GM12878 (cell line): ENCODE results near the gene AKT1S1. TPM values are rescaled to one million over a fixed set of nuclear protein-coding genes. Genes with fewer than 3 reads are reported as not detected.

Experiments
- ATAC-seq: fragments of 200-7000 bp; cut with Tn5 transposase; 3 replicates; pipeline ENCODE4 v1.9.1; 2020; ENCODE audit warnings: mild to moderate bottlenecking, moderate library complexity
- BruUV-seq: library from RNA; stranded (reverse); fragments of 400-500 nt; replicated peaks from 2 replicates; lab custom pipeline; 2021; lab: Mats Ljungman, UMichigan
- CTCF ChIA-PET: fragments of 300-600 bp; sonication (Branson Sonifier 250); formaldehyde crosslinking; extraction: SDS; loops from one replicate; lab custom pipeline; 2021; ENCODE audit warnings: inconsistent platforms; lab: Yijun Ruan, JAX
- POLR2A ChIA-PET: fragments of 350-600 bp; formaldehyde crosslinking; extraction: SDS; loops from one replicate; lab custom pipeline; 2021; ENCODE audit warnings: inconsistent platforms; lab: Charles Lee
- RAD21 ChIA-PET: fragments of 300-600 bp; sonication (Branson Sonifier 250); formaldehyde crosslinking; loops from one replicate; lab custom pipeline; 2023; ENCODE audit warnings: antibody characterized with exemption; ENCODE audit not compliant: unreplicated experiment; lab: Charles Lee
- SMC1A ChIA-PET: fragments of 300-600 bp; sonication (Branson Sonifier 250); formaldehyde crosslinking; loops from one replicate; lab custom pipeline; 2023; ENCODE audit not compliant: unreplicated experiment, uncharacterized antibody; lab: Charles Lee
- DNase-seq: peaks from one replicate; pipeline ENCODE4 v3.0.0-alpha.2; 2011; ENCODE audit warnings: low read depth, low spot score
- FAIRE-seq: peaks from 3 replicates; lab custom pipeline; 2011; peaks lifted over from hg19 to GRCh38; lab: Jason Lieb, UNC
- H2AFZ ChIP-seq: 2 replicates; pipeline ENCODE4 v1.6.0; 2011; ENCODE audit warnings: low read depth, low read length, control low read depth; ENCODE audit not compliant: control insufficient read depth
- H3K27ac ChIP-seq: 2 replicates; pipeline ENCODE4 v1.5.1; 2011; ENCODE audit warnings: control low read depth; ENCODE audit not compliant: control insufficient read depth, insufficient read depth
- H3K27me3 ChIP-seq, 2 experiments: replicated peaks in 1 of 2; 2 replicates each; pipeline versions ENCODE4 v1.6.0 to v1.6.1; 2011; ENCODE audit warnings: low read length in 1 of 2; ENCODE audit not compliant: control insufficient read depth in 2 of 2, insufficient read depth in 2 of 2
- H3K36me3 ChIP-seq, 2 experiments: 2 replicates each; pipeline ENCODE4 v1.5.1; 2011; ENCODE audit warnings: low read length in 1 of 2; ENCODE audit not compliant: control insufficient read depth in 2 of 2, insufficient read depth in 2 of 2
- H3K4me1 ChIP-seq: 2 replicates; pipeline ENCODE4 v1.6.1; 2011; ENCODE audit warnings: mild to moderate bottlenecking, low read length, moderate library complexity, mixed read lengths; ENCODE audit not compliant: control insufficient read depth, insufficient read depth
- H3K4me2 ChIP-seq: 2 replicates; pipeline ENCODE4 v1.6.0; 2011; ENCODE audit warnings: control low read depth; ENCODE audit not compliant: control insufficient read depth, insufficient read depth
- H3K4me3 ChIP-seq: fragments of 200-600 bp; sonication (generic); 2 replicates; pipeline ENCODE4 v1.5.1; 2016
- H3K79me2 ChIP-seq: 2 replicates; pipeline ENCODE4 v1.6.0; 2011; ENCODE audit warnings: low read length; ENCODE audit not compliant: control insufficient read depth, insufficient read depth
- H3K9ac ChIP-seq: 2 replicates; pipeline ENCODE4 v1.8.0; 2011; ENCODE audit warnings: low read length, control low read depth, mixed read lengths; ENCODE audit not compliant: control insufficient read depth, insufficient read depth
- H3K9me3 ChIP-seq: replicated peaks from 3 replicates; pipeline ENCODE4 v1.5.1; 2011; ENCODE audit warnings: mild to moderate bottlenecking, low read length; ENCODE audit not compliant: control insufficient read depth, insufficient read depth
- H4K20me1 ChIP-seq: 2 replicates; pipeline ENCODE4 v1.6.0; 2011; ENCODE audit not compliant: control insufficient read depth, insufficient read depth
- BACH1 ChIP-seq: fragments of 450-650 bp; IDR thresholded peaks from 2 replicates; pipeline ENCODE4 v1.6.1; 2017; ENCODE audit warnings: mild to moderate bottlenecking, borderline replicate concordance
- E4F1 ChIP-seq: fragments of 450-650 bp; IDR thresholded peaks from 2 replicates; pipeline ENCODE4 v1.6.1; 2018; ENCODE audit warnings: borderline replicate concordance, mild to moderate bottlenecking; ENCODE audit not compliant: partially characterized antibody
- HDAC6 ChIP-seq: fragments of 200-600 bp; sonication (generic); IDR thresholded peaks from one replicate; pipeline ENCODE4 v1.8.0; 2017; ENCODE audit warnings: antibody characterized with exemption; ENCODE audit not compliant: unreplicated experiment
- NFYA ChIP-seq: IDR thresholded peaks from 2 replicates; pipeline ENCODE4 v1.6.1; 2011; ENCODE audit warnings: low read depth, mild to moderate bottlenecking, low read length, improper control_type of control experiment, borderline replicate concordance
- RAD21 ChIP-seq: IDR thresholded peaks from 2 replicates; pipeline ENCODE4 v1.6.1; 2011; ENCODE audit warnings: mild to moderate bottlenecking, low read depth, low read length, moderate library complexity; ENCODE audit not compliant: insufficient read depth
- SIN3A ChIP-seq: IDR thresholded peaks from 2 replicates; pipeline ENCODE4 v1.6.1; 2012; ENCODE audit warnings: low read depth, low read length, improper control_type of control experiment
- SRF ChIP-seq, 2 experiments: IDR thresholded peaks; 2 replicates each; pipeline ENCODE4 v1.6.1; 2011; ENCODE audit warnings: low read depth in 2 of 2, low read length in 2 of 2, mild to moderate bottlenecking in 1 of 2, moderate library complexity in 1 of 2
- SUPT20H ChIP-seq: IDR thresholded peaks from 2 replicates; pipeline ENCODE4 v1.6.1; 2011; ENCODE audit warnings: low read depth, mild to moderate bottlenecking, low read length, moderate library complexity, borderline replicate concordance; ENCODE audit not compliant: control insufficient read depth
- YY1 ChIP-seq: IDR thresholded peaks from 2 replicates; pipeline ENCODE4 v1.6.1; 2011; ENCODE audit warnings: low read depth, mild to moderate bottlenecking, low read length
- WGBS: methylation state at CpG from one replicate; pipeline ENCODE4 v1.1.6; 2016; ENCODE audit warnings: low lambda C conversion rate; ENCODE audit not compliant: insufficient replicate concordance, insufficient coverage; ENCODE audit errors: missing lambda C conversion rate; 5-methylcytosine and 5-hydroxymethylcytosine counted together
- in situ Hi-C: fragments of 300-500 bp; cut with MboI; formaldehyde crosslinking; loops from 9 replicates; pipeline ENCODE4 v1.14.3; 2018; ENCODE audit warnings: mixed read lengths
- intact Hi-C: fragments of 100-400 bp; cut with micrococcal nuclease; formaldehyde crosslinking; loops from one replicate; pipeline ENCODE4 v1.14.2; 2022; ENCODE audit not compliant: unreplicated experiment
- polyA plus RNA-seq, 11 experiments: library from polyadenylated mRNA; depleted of rRNA in 4 of 11; unstranded in 6 of 11; stranded (reverse) in 5 of 11; fragments of >200 nt; fragmentation: Nextera tagmentation in 4 of 11; fragmentation: Illumina TruSeq in 1 of 11; extraction: Ambion mirVana in 4 of 11; extraction: Trizol in 1 of 11; gene quantifications; 1 replicate in 1 of 11; 2 replicates in 10 of 11; pipeline versions ENCODE4 v1.2.1 to v1.2.3, GENCODE V29; 2011 to 2016; ENCODE audit warnings: inconsistent platforms in 2 of 11, missing spikeins in 2 of 11, low read depth in 1 of 11
- total RNA-seq, 4 experiments: library from RNA; depleted of rRNA in 3 of 4; stranded (reverse); fragments of >200 nt in 3 of 4; fragmentation: Illumina TruSeq in 1 of 4; extraction: Trizol in 1 of 4; gene quantifications; 2 replicates each; pipeline versions ENCODE4 v1.2.1 to v1.2.3, GENCODE V29; 2013 to 2021
- TF ChIP-seq, protein P1 (sequence below): fragments of 450-650 bp; formaldehyde crosslinking; IDR thresholded peaks from 2 replicates; pipeline ENCODE4 v1.4.0; 2022; ENCODE audit warnings: mild to moderate bottlenecking, moderate library complexity

The AKT1S1 gene
- total and polyA plus RNA-seq, 10 of the 15 experiments (the other 5 are each of a cell fraction or from before 2014, with no cell fraction given) = 0.43 to 23.0 (median 12.3) TPM

DNA sequence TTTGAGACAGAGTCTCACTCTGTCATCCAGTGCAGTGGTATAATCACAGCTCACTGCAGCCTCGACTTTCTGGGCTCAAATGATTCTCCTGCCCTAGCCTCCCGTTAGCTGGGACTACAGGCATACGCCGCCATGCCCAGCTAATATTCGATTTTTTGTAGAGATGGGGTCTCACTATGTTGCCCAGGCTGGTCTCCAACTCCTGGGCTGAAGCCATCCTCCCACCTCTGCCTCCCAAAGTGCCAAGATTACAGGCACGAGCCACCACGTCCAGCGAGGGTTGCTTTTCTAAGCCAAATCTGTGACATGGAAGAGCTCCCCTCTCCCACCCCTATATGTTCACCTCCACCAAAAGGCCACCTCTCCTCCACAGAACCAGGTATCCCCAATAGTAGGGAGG lies 40.9 kb upstream of the AKT1S1 start:
- Histone ChIP-seq H2AFZ (no peak overlapping the region), H3K9me3 (no peaks in the 10 kb centered on the region; the same call in 2 of the 3 replicates), H3K4me1 (peaks cover 42% of the 10 kb centered on the region), H3K36me3 (peaks cover 31 to 39% of the 10 kb centered on the region in 2 experiments), H3K27ac (0 out of 2 replicates have a peak overlapping the region, but pooled peaks have one; percentile 67), H4K20me1 (no peaks in the 10 kb centered on the region; the same call in 1 of the 2 replicates), H3K4me3 (no peak overlapping the region), H3K79me2 (peaks cover 78% of the 10 kb centered on the region), H3K27me3 (no peaks in the 10 kb centered on the region), H3K4me2 (no peak overlapping the region), H3K9ac (no peak overlapping the region)
- ChIA-PET POLR2A (interaction anchor here (1.4 to 2.8 kb wide), 4 partner anchors 10 to 23 kb away, joined by 10 to 19 read pairs (median 16); partner anchors contain the start of genes ATF5, IL4I1 and NUP62), RAD21 (interaction anchor here (0.8 to 2.0 kb wide), 3 partner anchors 10 to 25 kb away, joined by 3 to 11 read pairs (median 3); partner anchors contain the start of genes ATF5 and NUP62), CTCF (interaction anchor here (0.6 to 3.7 kb wide), 5 partner anchors 10 to 48 kb away, joined by 3 to 19 read pairs (median 5); partner anchors contain the start of gene ATF5), SMC1A (interaction anchor here (1.1 to 3.7 kb wide), 4 partner anchors 9 to 33 kb away, joined by 3 to 20 read pairs (median 5); partner anchors contain the start of genes ATF5 and NUP62)
- ATAC-seq (no peak), FAIRE-seq (no peak), DNase-seq (no peak)
- WGBS = 90% methylated on average over 8 of the region's 8 CpGs
- intact Hi-C loops = no loop called here
- no TSS peak for BruUV-seq
- TF ChIP-seq RAD21 = no peak
- no peak for TF ChIP-seq E4F1
- no peak for TF ChIP-seq SRF (IDR thresholded peaks at IDR 0.05; ENCODE audit: low read depth in 2 of 2, low read length in 2 of 2)
- TF ChIP-seq HDAC6 = no peak
- TF ChIP-seq NFYA = no peak
- TF ChIP-seq, protein P1, sequence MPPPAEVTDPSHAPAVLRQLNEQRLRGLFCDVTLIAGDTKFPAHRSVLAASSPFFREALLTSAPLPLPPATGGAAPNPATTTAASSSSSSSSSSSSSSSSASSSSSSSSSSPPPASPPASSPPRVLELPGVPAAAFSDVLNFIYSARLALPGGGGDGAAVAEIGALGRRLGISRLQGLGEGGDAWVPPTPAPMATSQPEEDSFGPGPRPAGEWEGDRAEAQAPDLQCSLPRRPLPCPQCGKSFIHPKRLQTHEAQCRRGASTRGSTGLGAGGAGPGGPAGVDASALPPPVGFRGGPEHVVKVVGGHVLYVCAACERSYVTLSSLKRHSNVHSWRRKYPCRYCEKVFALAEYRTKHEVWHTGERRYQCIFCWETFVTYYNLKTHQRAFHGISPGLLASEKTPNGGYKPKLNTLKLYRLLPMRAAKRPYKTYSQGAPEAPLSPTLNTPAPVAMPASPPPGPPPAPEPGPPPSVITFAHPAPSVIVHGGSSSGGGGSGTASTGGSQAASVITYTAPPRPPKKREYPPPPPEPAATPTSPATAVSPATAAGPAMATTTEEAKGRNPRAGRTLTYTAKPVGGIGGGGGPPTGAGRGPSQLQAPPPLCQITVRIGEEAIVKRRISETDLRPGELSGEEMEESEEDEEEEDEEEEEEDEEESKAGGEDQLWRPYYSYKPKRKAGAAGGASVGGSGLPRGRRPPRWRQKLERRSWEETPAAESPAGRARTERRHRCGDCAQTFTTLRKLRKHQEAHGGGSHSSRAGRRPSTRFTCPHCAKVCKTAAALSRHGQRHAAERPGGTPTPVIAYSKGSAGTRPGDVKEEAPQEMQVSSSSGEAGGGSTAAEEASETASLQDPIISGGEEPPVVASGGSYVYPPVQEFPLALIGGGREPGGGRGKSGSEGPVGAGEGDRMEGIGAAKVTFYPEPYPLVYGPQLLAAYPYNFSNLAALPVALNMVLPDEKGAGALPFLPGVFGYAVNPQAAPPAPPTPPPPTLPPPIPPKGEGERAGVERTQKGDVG (CRISPR knock-in tag) = no peak
- TF ChIP-seq SUPT20H = no peak
- no peak for TF ChIP-seq YY1
- no peak for TF ChIP-seq BACH1
- no peak for TF ChIP-seq SIN3A
- in situ Hi-C loops = no loop called here
